Lower leg skin (tissue), 3 donors: ENCODE data around the gene OR9Q1.

ENCODE experiments used
- CTCF ChIP-seq, 3 donors: fragments of 450-650 bp; IDR thresholded peaks; one replicate each; pipeline ENCODE4 v1.5.1; 2016; ENCODE audit warnings: antibody characterized with exemption in 3 of 3, mild to moderate bottlenecking in 3 of 3, moderate library complexity in 2 of 3
- POLR2A ChIP-seq, 2 donors: fragments of 450-650 bp; IDR thresholded peaks; one replicate each; pipeline ENCODE4 v1.6.1; 2016 to 2017; ENCODE audit warnings: antibody characterized with exemption in 2 of 2, mild to moderate bottlenecking in 1 of 2, moderate library complexity in 1 of 2

- TF ChIP-seq CTCF (IDR thresholded peaks at IDR 0.05): no peak
- TF ChIP-seq POLR2A (IDR thresholded peaks at IDR 0.05): no peak
These were observed 34.8 kb downstream of the OR9Q1 start for GRCh38 chr11:58058276-58059006.
